Activated naive CD8-positive, alpha-beta T cell (primary cell): ENCODE results near the gene SLC17A9.

Source experiments
- H3K27ac Mint-ChIP-seq: one replicate; pipeline ENCODE4 v1.8.0; 2021; ENCODE audit warnings: mixed read lengths
- H3K27me3 Mint-ChIP-seq: one replicate; pipeline ENCODE4 v1.8.0; 2021; ENCODE audit warnings: mixed read lengths
- H3K36me3 Mint-ChIP-seq: one replicate; pipeline ENCODE4 v1.8.0; 2021; ENCODE audit warnings: mixed read lengths
- H3K4me1 Mint-ChIP-seq: one replicate; pipeline ENCODE4 v1.8.0; 2021; ENCODE audit warnings: low read depth, mixed read lengths
- H3K4me3 Mint-ChIP-seq: one replicate; pipeline ENCODE4 v1.8.0; 2021; ENCODE audit warnings: mild to moderate bottlenecking, mixed read lengths
- H3K9me3 Mint-ChIP-seq: one replicate; pipeline ENCODE4 v1.8.0; 2021; ENCODE audit warnings: low read depth, mixed read lengths

Gene SLC17A9

GRCh38 chr20:62998449-62998848 lies 45.9 kb downstream of the SLC17A9 start:
- Mint-ChIP-seq H3K27ac (no peak overlapping the region), H3K27me3 (peaks cover 21% of the 10 kb centered on the region), H3K36me3 (no peaks in the 10 kb centered on the region), H3K4me1 (no peaks in the 10 kb centered on the region), H3K4me3 (no peak overlapping the region), H3K9me3 (no peaks in the 10 kb centered on the region)

- no peak overlapping the region for H3K4me3 Mint-ChIP-seq
These were observed 47.1 kb downstream of the SLC17A9 start for GRCh38 chr20:62999580-62999979.

GRCh38 chr20:63000036-63000435 lies 47.5 kb downstream of the SLC17A9 start:
- Mint-ChIP-seq H3K36me3 (no peaks in the 10 kb centered on the region), H3K27me3 (peaks cover 29% of the 10 kb centered on the region), H3K9me3 (no peaks in the 10 kb centered on the region), H3K4me1 (peaks cover 4% of the 10 kb centered on the region), H3K4me3 (no peak overlapping the region), H3K27ac (no peak overlapping the region)

More at GRCh38 chr20:62999580-62999979, 47.1 kb downstream of the SLC17A9 start:
- peaks cover 29% of the 10 kb centered on the region for H3K27me3 Mint-ChIP-seq
- H3K27ac Mint-ChIP-seq = no peak overlapping the region
- peaks cover 3% of the 10 kb centered on the region for H3K4me1 Mint-ChIP-seq
- no peaks in the 10 kb centered on the region for H3K9me3 Mint-ChIP-seq
- H3K36me3 Mint-ChIP-seq = no peaks in the 10 kb centered on the region

- peaks cover 4% of the 10 kb centered on the region for H3K4me1 Mint-ChIP-seq
- H3K27ac Mint-ChIP-seq = no peak overlapping the region
- peaks cover 29% of the 10 kb centered on the region for H3K27me3 Mint-ChIP-seq
- H3K9me3 Mint-ChIP-seq = no peaks in the 10 kb centered on the region
- H3K4me3 Mint-ChIP-seq = no peak overlapping the region
- H3K36me3 Mint-ChIP-seq = no peaks in the 10 kb centered on the region
These were observed 48.4 kb downstream of the SLC17A9 start for GRCh38 chr20:63000958-63001357.

- H3K4me1 Mint-ChIP-seq = peaks cover 4% of the 10 kb centered on the region
These were observed 50.0 kb downstream of the SLC17A9 start for GRCh38 chr20:63002511-63002910.

GRCh38 chr20:63003546-63003945 lies 51.0 kb downstream of the SLC17A9 start:
- H3K27me3 Mint-ChIP-seq = peaks cover 24% of the 10 kb centered on the region
- H3K36me3 Mint-ChIP-seq = no peaks in the 10 kb centered on the region
- H3K9me3 Mint-ChIP-seq = no peaks in the 10 kb centered on the region
- H3K27ac Mint-ChIP-seq = no peak overlapping the region
- peaks cover 12% of the 10 kb centered on the region for H3K4me1 Mint-ChIP-seq
- H3K4me3 Mint-ChIP-seq = no peak overlapping the region

More at GRCh38 chr20:63002511-63002910, 50.0 kb downstream of the SLC17A9 start:
- no peak overlapping the region for H3K27ac Mint-ChIP-seq
- H3K27me3 Mint-ChIP-seq = peaks cover 29% of the 10 kb centered on the region
- H3K4me3 Mint-ChIP-seq = no peak overlapping the region
- no peaks in the 10 kb centered on the region for H3K36me3 Mint-ChIP-seq
- H3K9me3 Mint-ChIP-seq = no peaks in the 10 kb centered on the region

- H3K36me3 Mint-ChIP-seq = no peaks in the 10 kb centered on the region
- no peak overlapping the region for H3K4me3 Mint-ChIP-seq
These were observed 52.3 kb downstream of the SLC17A9 start for GRCh38 chr20:63004607-63005364.

GRCh38 chr20:63005365-63005861 lies 52.9 kb downstream of the SLC17A9 start:
- Mint-ChIP-seq H3K36me3 (no peaks in the 10 kb centered on the region), H3K4me3 (peak overlapping the region; percentile 32), H3K27ac (no peak overlapping the region), H3K27me3 (peaks cover 24% of the 10 kb centered on the region), H3K4me1 (peaks cover 26% of the 10 kb centered on the region), H3K9me3 (no peaks in the 10 kb centered on the region)

More at GRCh38 chr20:63004607-63005364, 52.3 kb downstream of the SLC17A9 start:
- no peaks in the 10 kb centered on the region for H3K9me3 Mint-ChIP-seq
- H3K4me1 Mint-ChIP-seq = peaks cover 19% of the 10 kb centered on the region
- H3K27ac Mint-ChIP-seq = no peak overlapping the region
- H3K27me3 Mint-ChIP-seq = peaks cover 24% of the 10 kb centered on the region

GRCh38 chr20:63005862-63006539 lies 53.5 kb downstream of the SLC17A9 start:
- Mint-ChIP-seq H3K36me3 (no peaks in the 10 kb centered on the region), H3K9me3 (no peaks in the 10 kb centered on the region), H3K27me3 (peaks cover 24% of the 10 kb centered on the region), H3K27ac (no peak overlapping the region), H3K4me3 (peak overlapping the region; percentile 32), H3K4me1 (peaks cover 27% of the 10 kb centered on the region)

GRCh38 chr20:63006540-63007359 lies 54.2 kb downstream of the SLC17A9 start, which contains the start of gene BHLHE23:
TSS of gene BHLHE23 (minus strand) at chr20:63006964. CDS start at chr20:63006774, 190 bp downstream.
- H3K4me3 Mint-ChIP-seq = peak within 1 kb of the TSS; percentile 42
- H3K4me1 Mint-ChIP-seq = peaks cover 27% of the 10 kb centered on the region
- no peak within 1 kb of the TSS for H3K27ac Mint-ChIP-seq
- no peaks in the 10 kb centered on the region for H3K36me3 Mint-ChIP-seq
- H3K9me3 Mint-ChIP-seq = no peaks in the 10 kb centered on the region
- H3K27me3 Mint-ChIP-seq = peaks cover 20% of the 10 kb centered on the region

GRCh38 chr20:63007360-63007645 lies 54.8 kb downstream of the SLC17A9 start:
- Mint-ChIP-seq H3K9me3 (no peaks in the 10 kb centered on the region), H3K27ac (no peak overlapping the region), H3K36me3 (no peaks in the 10 kb centered on the region), H3K27me3 (peaks cover 20% of the 10 kb centered on the region), H3K4me1 (peaks cover 27% of the 10 kb centered on the region), H3K4me3 (no peak overlapping the region)

GRCh38 chr20:63007646-63008488 lies 55.4 kb downstream of the SLC17A9 start:
- H3K27me3 Mint-ChIP-seq = peaks cover 15% of the 10 kb centered on the region
- peaks cover 27% of the 10 kb centered on the region for H3K4me1 Mint-ChIP-seq

GRCh38 chr20:63008541-63009044 lies 56.1 kb downstream of the SLC17A9 start:
- Mint-ChIP-seq H3K4me3 (peak overlapping the region; percentile 72), H3K27me3 (peaks cover 10% of the 10 kb centered on the region), H3K36me3 (peaks cover 2% of the 10 kb centered on the region), H3K4me1 (peaks cover 27% of the 10 kb centered on the region), H3K9me3 (peaks cover 8% of the 10 kb centered on the region), H3K27ac (no peak overlapping the region)

More at GRCh38 chr20:63007646-63008488, 55.4 kb downstream of the SLC17A9 start:
- H3K4me3 Mint-ChIP-seq = peak overlapping the region; percentile 42
- peaks cover under 1% of the 10 kb centered on the region for H3K9me3 Mint-ChIP-seq
- no peak overlapping the region for H3K27ac Mint-ChIP-seq
- H3K36me3 Mint-ChIP-seq = peaks cover 1% of the 10 kb centered on the region
